ENCODE measurements around the gene GLYR1.
A peak's percentile ranks its signal among the peaks of the same experiment; 100 is the strongest.

GLYR1 gene

GRCh38 chr16:4772351-4772750 is 74.7 kb downstream of the GLYR1 start:
- no peak for DNase-seq (ENCODE audit: extremely low read depth, low read depth)
- no peak for TF ChIP-seq CTCF (IDR thresholded peaks at IDR 0.05; ENCODE audit: low read depth, low read length)

GRCh38 chr16:4771646-4772045 is 75.4 kb downstream of the GLYR1 start:
- TF ChIP-seq CTCF (IDR thresholded peaks at IDR 0.05; ENCODE audit: low read depth, low read length), result no peak
- no peak for DNase-seq (ENCODE audit: extremely low read depth, low read depth)

- DNase-seq (ENCODE audit: extremely low read depth, low read depth), result no peak
- TF ChIP-seq CTCF (IDR thresholded peaks at IDR 0.05; ENCODE audit: low read depth, low read length), result no peak
These were observed 77.8 kb downstream of the GLYR1 start for GRCh38 chr16:4769306-4769638.

GRCh38 chr16:4768549-4769305 is 78.4 kb downstream of the GLYR1 start:
- DNase-seq (ENCODE audit: extremely low read depth, low read depth), result peak; percentile 77
- TF ChIP-seq CTCF (IDR thresholded peaks at IDR 0.05; ENCODE audit: low read depth, low read length), result no peak

GRCh38 chr16:4767872-4768548 is 79.1 kb downstream of the GLYR1 start:
- no peak for DNase-seq (ENCODE audit: extremely low read depth, low read depth)
- TF ChIP-seq CTCF (IDR thresholded peaks at IDR 0.05; ENCODE audit: low read depth, low read length), result no peak

- TF ChIP-seq CTCF (IDR thresholded peaks at IDR 0.05; ENCODE audit: low read depth, low read length), result no peak
These were observed 80.0 kb downstream of the GLYR1 start, which contains the start of gene ZNF500 for GRCh38 chr16:4766875-4767628. ZNF500 (minus strand) TSS chr16:4767162; CDS start chr16:4765978, 1,184 bp downstream.

More at GRCh38 chr16:4766875-4767628, 80.0 kb downstream of the GLYR1 start, which contains the start of gene ZNF500:
- peak; percentile 85 for DNase-seq (ENCODE audit: extremely low read depth, low read depth)

Measured in AG09319 (cell line).